ENCODE data around the gene DNASE1L3. TPM values are rescaled to one million over a fixed set of nuclear protein-coding genes. Genes with fewer than 3 reads are reported as not detected.

The DNASE1L3 gene
- total and polyA plus RNA-seq, 2 of the 8 experiments (the other 6 are each of a cell fraction or from before 2014, with no cell fraction given): not detected

DNA sequence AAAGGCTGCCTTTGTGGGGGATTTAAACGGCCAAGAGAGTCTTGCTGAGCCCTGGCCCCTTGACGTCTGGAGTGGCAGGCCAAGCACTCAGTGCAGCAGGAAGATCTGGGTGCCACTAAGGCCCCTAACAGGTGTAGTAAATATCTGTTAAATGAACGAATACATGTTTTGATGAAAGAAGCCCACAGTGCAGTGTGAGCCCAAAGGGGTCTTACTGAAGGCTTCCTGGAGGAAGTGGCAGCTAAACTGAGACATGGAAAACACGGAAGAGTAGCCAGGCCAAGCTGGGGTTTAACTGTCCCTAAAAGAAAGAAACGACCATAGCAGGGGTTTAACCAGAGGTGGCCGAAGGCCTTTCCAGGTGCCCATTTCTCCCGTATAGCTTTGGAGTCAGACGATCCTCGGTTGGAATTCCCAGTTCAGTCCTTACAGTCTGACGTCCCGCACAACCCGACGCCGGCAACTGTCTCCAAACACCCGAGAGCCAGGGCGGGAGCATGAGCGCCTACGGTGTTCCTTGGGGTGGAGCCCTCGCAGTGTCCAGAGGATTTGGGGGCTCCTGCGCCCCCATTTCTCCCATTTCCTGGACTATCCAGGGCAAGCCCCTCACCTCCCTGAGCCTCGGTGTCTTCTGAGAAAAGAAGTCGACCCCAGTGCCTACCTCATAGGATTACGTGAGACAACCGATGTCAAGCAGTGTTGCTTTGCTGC is 25.9 kb upstream of the DNASE1L3 start:
- Histone ChIP-seq H3K56ac (replicated peaks; ENCODE audit: insufficient read length, low read depth, low read length) (no peak overlapping the region), H3K79me2 (ENCODE audit: control insufficient read depth in 1 of 2, insufficient read depth in 2 of 2, low read length in 2 of 2) (no peaks in the 10 kb centered on the region), H2BK12ac (ENCODE audit: low read depth, low read length) (no peak overlapping the region; the same call in 1 of the 2 replicates), H3K27ac (ENCODE audit: low read depth, low read length) (no peak overlapping the region), H2BK20ac (ENCODE audit: low read length) (no peak overlapping the region), H3K27me3 (replicated peaks in 1 of 4; ENCODE audit: control insufficient read depth in 3 of 4, extremely low read depth in 1 of 4, insufficient read depth in 3 of 4, low read length in 3 of 4) (peaks cover 9 to 31% (median 30%) of the 10 kb centered on the region in 4 experiments), H2BK15ac (ENCODE audit: low read length) (peak overlapping the region; percentile 47; the same call in 1 of the 2 replicates), H3K36me3 (ENCODE audit: control insufficient read depth in 2 of 4, insufficient read depth in 4 of 4, low read length in 3 of 4) (no peaks in the 10 kb centered on the region), H2BK120ac (replicated peaks; ENCODE audit: low read depth, low read length) (no peak overlapping the region), H4K20me1 (replicated peaks in 1 of 2; ENCODE audit: control insufficient read depth in 1 of 2, insufficient read depth in 2 of 2, low read length in 2 of 2) (peaks cover 0 to 2% of the 10 kb centered on the region in 2 experiments), H3K4me3 (ENCODE audit: extremely low read depth in 1 of 4, insufficient read depth in 2 of 4, low read depth in 3 of 4, low read length in 4 of 4) (peak overlapping the region; percentile 71 to 90 (median 82)), H3K4me1 (replicated peaks in 1 of 4; ENCODE audit: control insufficient read depth in 3 of 4, insufficient read depth in 4 of 4, low read length in 3 of 4) (peaks cover 0 to 6% (median 3%) of the 10 kb centered on the region in 4 experiments; a peak in 5 of 7 replicates), H3K79me1 (ENCODE audit: low read depth, low read length) (no peaks in the 10 kb centered on the region), H4K8ac (ENCODE audit: extremely low read depth, insufficient read depth, low read length) (no peak overlapping the region), H2BK5ac (ENCODE audit: low read depth, low read length) (no peak overlapping the region), H3K14ac (ENCODE audit: insufficient read length) (no peak overlapping the region), H2AFZ (ENCODE audit: low read length) (peak overlapping the region; percentile 93), H2AK5ac (ENCODE audit: low read depth, low read length) (no peak overlapping the region), H3K18ac (ENCODE audit: extremely low read depth, low read length) (peak overlapping the region; percentile 17; the same call in 1 of the 2 replicates), H3K4me2 (ENCODE audit: insufficient read depth in 1 of 2, low read depth in 2 of 2, low read length in 2 of 2) (peak overlapping the region; percentile 93 to 99), H4K91ac (replicated peaks; ENCODE audit: insufficient read length, low read length) (no peak overlapping the region), H3K9me3 (ENCODE audit: insufficient read depth in 2 of 2, low read depth in 1 of 2, low read length in 1 of 2) (no peaks in the 10 kb centered on the region), H3K23me2 (ENCODE audit: low read depth, low read length) (peaks cover 10% of the 10 kb centered on the region; the same call in 1 of the 2 replicates), H3K4ac (replicated peaks; ENCODE audit: insufficient read length, low read depth, low read length) (no peak overlapping the region), H3K9ac (replicated peaks in 1 of 4; ENCODE audit: extremely low read depth in 1 of 4, low read depth in 3 of 4, low read length in 3 of 4) (peak overlapping the region in 3 of 4 experiments; percentile 25 to 38 (median 32); a peak in 2 of 7 replicates), H4K5ac (ENCODE audit: insufficient read length, low read depth, low read length) (no peak overlapping the region), H3K23ac (ENCODE audit: insufficient read length) (no peak overlapping the region)
- ChIA-PET POLR2A (ENCODE audit: partially characterized antibody) (interaction anchor here (0.9 kb wide), 1 partner anchor 17 kb away, joined by 4 read pairs; no protein-coding TSS in a partner anchor), CTCF (ENCODE audit: partially characterized antibody) (interaction anchor here (0.9 to 1.1 kb wide), 3 partner anchors 18 to 69 kb away, joined by 3 to 5 read pairs (median 3); partner anchors contain the start of gene RPP14)
- TF ChIP-seq EZH2 (IDR thresholded peaks at IDR 0.05; ENCODE audit: low read depth, low read length, severe bottlenecking): peak; percentile 23
- TF ChIP-seq KDM4A (IDR thresholded peaks at IDR 0.05; ENCODE audit: low read depth, low read length, severe bottlenecking): peak; percentile 51
- TF ChIP-seq JUN (IDR thresholded peaks at IDR 0.05; ENCODE audit: low read depth, low read length): no peak
- peak; percentile 39; the same call in 1 of the 2 replicates for TF ChIP-seq CREB1 (IDR thresholded peaks at IDR 0.05)
- FAIRE-seq (no peak), DNase-seq (ENCODE audit: low read depth in 1 of 2, low spot score in 2 of 2) (peak in 1 of 2 experiments; percentile 80)
- WGBS, 2 experiments (ENCODE audit: extremely low coverage in 1 of 2, insufficient coverage in 1 of 2, insufficient read length in 1 of 2, insufficient replicate concordance in 2 of 2, low coverage in 1 of 2, low lambda C conversion rate in 2 of 2, missing lambda C conversion rate in 1 of 2): 13% methylated on average over 24 of the region's 24 CpGs; no CpG with 5 or more reads in 1 of the 2 experiments

All from H1 (cell line).